CD4-positive, alpha-beta T cell treated with Interferon alpha-2 for 1 hour (primary cell): ENCODE results near the gene NUDT14.

ENCODE experiments used
- DNase-seq, 2 donors: peaks; one replicate each; pipeline ENCODE4 v3.0.0-alpha.2; 2020 to 2022

The NUDT14 gene

GRCh38 chr14:105144666-105145380 lies 36.3 kb downstream of the NUDT14 start:
- DNase-seq, result no peak

- DNase-seq, result no peak
These were observed 37.0 kb downstream of the NUDT14 start for GRCh38 chr14:105144026-105144665.

- no peak for DNase-seq
These were observed 37.6 kb downstream of the NUDT14 start for GRCh38 chr14:105143451-105144025.

- DNase-seq, result no peak
These were observed 38.3 kb downstream of the NUDT14 start for GRCh38 chr14:105142651-105143450.

- no peak for DNase-seq
These were observed 39.4 kb downstream of the NUDT14 start for GRCh38 chr14:105141486-105142281.

GRCh38 chr14:105141026-105141425 lies 40.1 kb downstream of the NUDT14 start:
- DNase-seq, result no peak

- no peak for DNase-seq
These were observed 40.5 kb downstream of the NUDT14 start for GRCh38 chr14:105140581-105140980.

- DNase-seq, result no peak
These were observed 41.3 kb downstream of the NUDT14 start for GRCh38 chr14:105139831-105140239.

- no peak for DNase-seq
These were observed 41.8 kb downstream of the NUDT14 start for GRCh38 chr14:105139212-105139825.

GRCh38 chr14:105138551-105139111 lies 42.5 kb downstream of the NUDT14 start:
- DNase-seq, result no peak

GRCh38 chr14:105138021-105138541 lies 43.0 kb downstream of the NUDT14 start:
- DNase-seq, result no peak

- no peak for DNase-seq
These were observed 43.6 kb downstream of the NUDT14 start for GRCh38 chr14:105137481-105138020.

- DNase-seq, result no peak
These were observed 44.5 kb downstream of the NUDT14 start for GRCh38 chr14:105136401-105137322.

- no peak for DNase-seq
These were observed 45.3 kb downstream of the NUDT14 start for GRCh38 chr14:105135700-105136395.

GRCh38 chr14:105132921-105133654 lies 48.0 kb downstream of the NUDT14 start:
- no peak for DNase-seq

GRCh38 chr14:105131241-105131640 lies 49.9 kb downstream of the NUDT14 start:
- no peak for DNase-seq

GRCh38 chr14:105128059-105128458 lies 53.1 kb downstream of the NUDT14 start:
- no peak for DNase-seq

GRCh38 chr14:105126981-105127329 lies 54.2 kb downstream of the NUDT14 start:
- no peak for DNase-seq
